T-helper 2 cell treated with Interferon-gamma antibody and Interleukin-4, amounts not matched to agents 5 μg/mL and 100 μg/mL, for 36 hours (primary cell): ENCODE results near the gene SMC3.

Experiments used
- DNase-seq: peaks from one replicate; pipeline ENCODE4 v3.0.0; 2021; ENCODE audit warnings: low spot score
- H3K27ac Mint-ChIP-seq: one replicate; pipeline ENCODE4 v1.8.0; 2021; ENCODE audit warnings: mild to moderate bottlenecking, mixed read lengths
- H3K27me3 Mint-ChIP-seq: one replicate; pipeline ENCODE4 v1.8.0; 2021; ENCODE audit warnings: low read depth, mixed read lengths
- H3K36me3 Mint-ChIP-seq: one replicate; pipeline ENCODE4 v1.8.0; 2021; ENCODE audit warnings: low read depth, mixed read lengths
- H3K4me1 Mint-ChIP-seq: one replicate; pipeline ENCODE4 v1.8.0; 2021; ENCODE audit warnings: low read depth, mixed read lengths
- H3K4me3 Mint-ChIP-seq: one replicate; pipeline ENCODE4 v1.8.0; 2022; ENCODE audit warnings: mild to moderate bottlenecking, moderate library complexity, mixed read lengths
- H3K9me3 Mint-ChIP-seq: one replicate; pipeline ENCODE4 v1.8.0; 2021; ENCODE audit warnings: mixed read lengths

SMC3 gene

GRCh38 chr10:110556969-110557601 lies 10.4 kb upstream of the SMC3 start:
- peak; percentile 48 for DNase-seq
- H3K27ac Mint-ChIP-seq = no peak overlapping the region
- peaks cover 4% of the 10 kb centered on the region for H3K4me1 Mint-ChIP-seq
- H3K36me3 Mint-ChIP-seq = no peaks in the 10 kb centered on the region
- no peak overlapping the region for H3K4me3 Mint-ChIP-seq
- H3K27me3 Mint-ChIP-seq = peaks cover 38% of the 10 kb centered on the region
- no peaks in the 10 kb centered on the region for H3K9me3 Mint-ChIP-seq

GRCh38 chr10:110558041-110558440 lies 9.5 kb upstream of the SMC3 start:
- no peak for DNase-seq

GRCh38 chr10:110560012-110560411 lies 7.5 kb upstream of the SMC3 start:
- Mint-ChIP-seq H3K4me3 (no peak overlapping the region), H3K36me3 (no peaks in the 10 kb centered on the region), H3K4me1 (peaks cover 4% of the 10 kb centered on the region), H3K27me3 (peaks cover 28% of the 10 kb centered on the region), H3K9me3 (no peaks in the 10 kb centered on the region), H3K27ac (no peak overlapping the region)
- DNase-seq = no peak

More at GRCh38 chr10:110558041-110558440, 9.5 kb upstream of the SMC3 start:
- Mint-ChIP-seq H3K36me3 (no peaks in the 10 kb centered on the region), H3K27me3 (peaks cover 33% of the 10 kb centered on the region), H3K9me3 (no peaks in the 10 kb centered on the region), H3K4me1 (peaks cover 4% of the 10 kb centered on the region), H3K27ac (no peak overlapping the region), H3K4me3 (no peak overlapping the region)

DNA sequence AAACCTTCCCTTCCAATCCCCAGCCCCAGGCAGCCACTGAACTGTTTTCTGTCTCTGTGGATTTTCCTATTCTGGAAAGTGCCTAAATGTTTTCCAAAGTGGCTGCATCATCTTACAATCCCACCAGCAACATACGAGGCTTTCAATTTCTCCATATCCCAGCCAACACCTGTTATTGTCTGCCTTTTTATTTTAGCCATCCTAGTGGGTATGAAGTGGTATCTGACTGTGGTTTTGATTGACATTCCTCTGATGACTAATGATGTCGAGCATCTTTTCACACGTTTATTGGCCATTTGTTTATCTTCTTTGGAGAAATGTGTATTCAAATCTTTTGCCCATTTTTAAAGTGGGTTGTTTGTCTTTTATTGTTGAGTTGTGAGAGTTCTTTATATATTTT lies 6.2 kb upstream of the SMC3 start:
- Mint-ChIP-seq H3K27me3 (peaks cover 21% of the 10 kb centered on the region), H3K9me3 (no peaks in the 10 kb centered on the region), H3K4me1 (peaks cover 2% of the 10 kb centered on the region), H3K36me3 (no peaks in the 10 kb centered on the region), H3K27ac (no peak overlapping the region), H3K4me3 (no peak overlapping the region)
- DNase-seq = no peak

GRCh38 chr10:110562348-110562747 lies 5.1 kb upstream of the SMC3 start:
- H3K9me3 Mint-ChIP-seq = no peaks in the 10 kb centered on the region
- H3K4me1 Mint-ChIP-seq = peaks cover 3% of the 10 kb centered on the region
- DNase-seq = no peak
- no peak overlapping the region for H3K4me3 Mint-ChIP-seq
- H3K27me3 Mint-ChIP-seq = peaks cover 19% of the 10 kb centered on the region
- H3K27ac Mint-ChIP-seq = no peak overlapping the region
- no peaks in the 10 kb centered on the region for H3K36me3 Mint-ChIP-seq

DNA sequence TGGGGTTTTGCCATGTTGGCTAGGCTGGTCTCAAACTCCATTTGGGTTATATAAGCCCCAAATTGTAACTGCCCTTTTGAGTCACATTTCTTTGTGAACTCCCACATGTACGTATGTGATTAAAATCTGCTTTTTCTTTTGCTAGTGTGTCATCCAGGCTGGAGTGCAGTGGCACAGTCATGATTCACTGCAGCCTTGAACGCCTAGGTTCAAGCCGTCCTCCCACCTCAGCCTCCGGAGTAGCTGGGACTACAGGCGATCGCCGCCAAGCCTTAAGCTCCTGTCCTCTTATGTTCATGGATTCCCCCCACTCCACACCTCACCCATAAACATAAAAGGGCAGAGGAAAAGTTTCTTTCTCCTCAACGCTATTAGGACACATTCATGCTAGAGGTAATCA lies 4.4 kb upstream of the SMC3 start:
- Mint-ChIP-seq H3K36me3 (no peaks in the 10 kb centered on the region), H3K4me3 (no peak overlapping the region), H3K9me3 (no peaks in the 10 kb centered on the region), H3K27me3 (peaks cover 18% of the 10 kb centered on the region), H3K4me1 (peaks cover 3% of the 10 kb centered on the region), H3K27ac (no peak overlapping the region)
- no peak for DNase-seq

- peak overlapping the region; percentile 93 for H3K4me3 Mint-ChIP-seq
- H3K27me3 Mint-ChIP-seq = no peaks in the 10 kb centered on the region
- H3K27ac Mint-ChIP-seq = peak overlapping the region; percentile 97
- no peak for DNase-seq
- peaks cover 14% of the 10 kb centered on the region for H3K36me3 Mint-ChIP-seq
- H3K4me1 Mint-ChIP-seq = peaks cover 21% of the 10 kb centered on the region
- no peaks in the 10 kb centered on the region for H3K9me3 Mint-ChIP-seq
These were observed 859 bp upstream of the SMC3 start for GRCh38 chr10:110566472-110567200.

DNA sequence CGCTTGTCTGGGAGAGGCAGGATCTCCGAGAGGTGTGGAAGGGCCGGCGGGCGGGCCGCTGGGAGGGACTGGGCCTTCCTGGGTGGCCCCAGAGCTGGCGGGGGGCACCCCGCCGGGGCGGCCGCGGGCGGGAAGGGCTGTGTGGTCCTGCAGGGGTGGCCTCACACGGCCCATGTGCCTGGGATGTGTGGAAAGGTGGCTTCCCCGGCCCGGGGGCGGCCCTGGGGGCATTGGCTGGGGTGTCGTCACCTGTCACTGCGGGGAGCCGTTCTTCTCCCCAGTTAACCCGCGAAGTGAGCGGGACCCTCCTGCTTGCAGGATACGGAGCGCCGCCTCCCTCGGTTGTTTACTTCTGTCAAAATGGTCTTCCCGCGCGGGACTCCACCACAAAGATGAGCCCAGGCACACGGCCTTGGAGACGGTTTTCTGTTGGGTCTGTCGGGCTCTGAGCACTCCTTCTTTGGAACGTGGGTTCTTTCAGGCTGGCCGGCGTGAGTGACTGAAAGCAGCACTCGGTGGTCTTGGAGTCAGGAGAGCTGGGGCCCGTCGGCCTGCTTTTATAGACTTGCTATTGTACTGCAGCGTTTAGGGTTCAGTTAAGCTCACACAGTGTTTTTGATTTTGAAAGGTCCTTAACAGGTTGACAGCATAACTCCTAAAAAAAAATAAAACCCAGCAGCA lies 700 bp downstream of the SMC3 start:
- H3K4me3 Mint-ChIP-seq = peak overlapping the region; percentile 93
- peak; percentile 64 for DNase-seq

DNA sequence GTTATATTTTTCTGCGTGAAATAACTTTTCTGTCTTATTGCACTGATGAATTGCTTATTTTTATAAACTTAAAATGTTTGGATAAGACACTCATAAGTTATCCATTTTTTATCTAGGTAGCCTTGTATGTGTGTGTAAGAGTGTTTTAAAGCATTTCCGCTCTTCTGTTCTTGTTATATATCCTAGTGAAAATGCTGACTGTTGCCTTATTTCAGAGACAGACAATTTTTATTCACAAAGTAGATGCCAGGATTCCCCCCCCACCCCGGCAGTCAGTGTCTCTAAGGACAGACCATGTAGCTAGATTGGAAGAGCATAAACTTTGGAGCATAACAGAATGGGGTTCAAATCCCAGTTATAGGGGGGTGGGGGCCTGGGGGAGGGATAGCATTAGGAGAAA lies 1.6 kb downstream of the SMC3 start:
- no peaks in the 10 kb centered on the region for H3K27me3 Mint-ChIP-seq
- no peaks in the 10 kb centered on the region for H3K9me3 Mint-ChIP-seq
- peak overlapping the region; percentile 92 for H3K4me3 Mint-ChIP-seq
- H3K27ac Mint-ChIP-seq = peak overlapping the region; percentile 75
- H3K4me1 Mint-ChIP-seq = peaks cover 36% of the 10 kb centered on the region
- DNase-seq = no peak
- H3K36me3 Mint-ChIP-seq = peaks cover 25% of the 10 kb centered on the region

More for the DNA sequence above, 700 bp downstream of the SMC3 start:
- Mint-ChIP-seq H3K9me3 (no peaks in the 10 kb centered on the region), H3K36me3 (peaks cover 24% of the 10 kb centered on the region), H3K27ac (peak overlapping the region; percentile 97), H3K4me1 (peaks cover 32% of the 10 kb centered on the region), H3K27me3 (no peaks in the 10 kb centered on the region)

DNA sequence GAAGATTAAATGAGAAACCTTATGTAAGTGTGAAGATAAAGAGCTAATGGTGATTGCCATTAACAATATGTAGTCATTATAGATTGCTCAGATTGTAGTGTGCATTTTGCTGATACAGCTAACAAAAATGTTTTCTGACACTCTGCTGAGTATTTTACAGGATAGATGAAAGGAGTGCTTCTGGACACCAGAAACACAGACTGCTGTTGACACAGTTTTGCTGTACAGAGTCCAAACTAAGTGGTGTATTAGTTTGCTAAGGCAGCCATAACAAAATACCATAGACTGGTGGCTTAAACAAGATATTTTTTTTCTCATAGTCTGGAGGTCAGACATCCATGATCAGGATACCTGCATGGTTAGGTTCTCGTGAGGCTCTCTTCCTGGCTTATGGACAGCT lies 2.2 kb downstream of the SMC3 start:
- Mint-ChIP-seq H3K27ac (peak overlapping the region; percentile 37), H3K36me3 (peaks cover 31% of the 10 kb centered on the region), H3K27me3 (no peaks in the 10 kb centered on the region), H3K4me3 (peak overlapping the region; percentile 92), H3K4me1 (peaks cover 42% of the 10 kb centered on the region), H3K9me3 (no peaks in the 10 kb centered on the region)
- no peak for DNase-seq

DNA sequence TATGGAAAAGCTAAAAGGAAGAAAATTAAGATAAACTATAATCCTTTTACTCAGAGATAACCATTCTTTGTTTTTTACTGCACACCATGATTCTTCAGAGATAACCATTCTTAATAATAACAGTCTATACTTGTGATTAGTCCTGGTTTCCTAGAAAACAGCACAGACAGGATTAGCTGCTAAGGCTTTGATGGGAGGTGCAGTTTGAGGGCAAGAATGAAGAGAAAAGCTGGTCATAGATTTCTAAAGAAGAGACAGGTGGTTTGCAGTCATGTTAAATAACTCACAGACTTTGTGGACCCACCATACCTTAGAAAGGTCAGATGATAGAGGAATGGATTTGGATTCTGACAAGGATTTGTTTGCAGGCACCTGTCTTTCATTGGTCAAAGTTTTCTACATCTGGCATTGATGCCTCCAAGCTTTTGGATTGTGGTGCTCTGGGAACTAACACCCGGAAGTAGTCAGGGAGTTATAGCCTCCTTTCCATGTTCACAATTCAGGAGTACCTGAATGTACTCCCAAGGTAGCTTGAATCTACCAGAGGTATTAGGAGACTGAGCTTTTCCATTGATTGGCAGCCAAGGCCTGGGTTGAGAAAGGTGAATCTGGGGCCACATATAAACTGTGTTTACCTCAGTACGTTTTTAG lies 3.7 kb downstream of the SMC3 start:
- Mint-ChIP-seq H3K4me1 (peaks cover 50% of the 10 kb centered on the region), H3K36me3 (peaks cover 42% of the 10 kb centered on the region)

GRCh38 chr10:110572862-110573261 lies 5.4 kb downstream of the SMC3 start:
- peaks cover 49% of the 10 kb centered on the region for H3K36me3 Mint-ChIP-seq
- no peak for DNase-seq
- H3K27ac Mint-ChIP-seq = no peak overlapping the region
- H3K4me1 Mint-ChIP-seq = peaks cover 50% of the 10 kb centered on the region
- peak overlapping the region; percentile 18 for H3K4me3 Mint-ChIP-seq
- no peaks in the 10 kb centered on the region for H3K9me3 Mint-ChIP-seq
- H3K27me3 Mint-ChIP-seq = no peaks in the 10 kb centered on the region

More for the DNA sequence above, 3.7 kb downstream of the SMC3 start:
- H3K27me3 Mint-ChIP-seq = no peaks in the 10 kb centered on the region
- no peak for DNase-seq
- H3K9me3 Mint-ChIP-seq = no peaks in the 10 kb centered on the region
- H3K4me3 Mint-ChIP-seq = peak overlapping the region; percentile 27
- H3K27ac Mint-ChIP-seq = no peak overlapping the region

DNA sequence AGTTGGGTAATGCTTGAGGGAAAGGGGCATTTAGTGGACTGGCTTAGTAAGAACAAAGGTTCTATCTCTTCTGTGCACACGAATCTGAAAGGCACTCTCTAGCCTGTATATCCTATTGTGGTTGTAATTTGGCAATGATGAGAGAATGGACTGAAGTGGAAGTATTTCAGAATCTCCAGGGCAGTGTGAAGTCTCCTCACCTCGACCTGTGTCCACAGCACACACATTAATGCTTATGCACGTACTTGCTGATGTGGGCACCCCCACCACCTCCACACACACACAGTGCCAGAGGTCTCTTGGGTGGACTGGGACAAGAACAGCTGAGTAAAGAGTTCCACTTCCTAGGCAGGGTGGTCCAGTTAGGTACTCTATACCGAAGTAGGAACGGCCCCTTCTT lies 6.9 kb downstream of the SMC3 start:
- H3K36me3 Mint-ChIP-seq = peaks cover 58% of the 10 kb centered on the region
- H3K4me3 Mint-ChIP-seq = no peak overlapping the region
- H3K27me3 Mint-ChIP-seq = no peaks in the 10 kb centered on the region

GRCh38 chr10:110576220-110576619 lies 8.7 kb downstream of the SMC3 start:
- Mint-ChIP-seq H3K4me3 (no peak overlapping the region), H3K36me3 (peaks cover 59% of the 10 kb centered on the region), H3K4me1 (peaks cover 34% of the 10 kb centered on the region), H3K9me3 (no peaks in the 10 kb centered on the region), H3K27ac (no peak overlapping the region), H3K27me3 (no peaks in the 10 kb centered on the region)
- DNase-seq = no peak

More for the DNA sequence above, 6.9 kb downstream of the SMC3 start:
- Mint-ChIP-seq H3K9me3 (no peaks in the 10 kb centered on the region), H3K27ac (no peak overlapping the region), H3K4me1 (peaks cover 47% of the 10 kb centered on the region)
- DNase-seq = no peak
